ENCODE results near the gene AIFM1. TPM values are rescaled to one million over a fixed set of nuclear protein-coding genes. Genes with fewer than 3 reads are reported as not detected.
A peak's percentile ranks its signal among the peaks of the same experiment; 100 is the strongest.

The AIFM1 gene
- total and polyA plus RNA-seq, 2 donors (not counting 3 experiments of a cell fraction or from before 2014, with no cell fraction given) = 23.7 to 29.7 TPM

DNA sequence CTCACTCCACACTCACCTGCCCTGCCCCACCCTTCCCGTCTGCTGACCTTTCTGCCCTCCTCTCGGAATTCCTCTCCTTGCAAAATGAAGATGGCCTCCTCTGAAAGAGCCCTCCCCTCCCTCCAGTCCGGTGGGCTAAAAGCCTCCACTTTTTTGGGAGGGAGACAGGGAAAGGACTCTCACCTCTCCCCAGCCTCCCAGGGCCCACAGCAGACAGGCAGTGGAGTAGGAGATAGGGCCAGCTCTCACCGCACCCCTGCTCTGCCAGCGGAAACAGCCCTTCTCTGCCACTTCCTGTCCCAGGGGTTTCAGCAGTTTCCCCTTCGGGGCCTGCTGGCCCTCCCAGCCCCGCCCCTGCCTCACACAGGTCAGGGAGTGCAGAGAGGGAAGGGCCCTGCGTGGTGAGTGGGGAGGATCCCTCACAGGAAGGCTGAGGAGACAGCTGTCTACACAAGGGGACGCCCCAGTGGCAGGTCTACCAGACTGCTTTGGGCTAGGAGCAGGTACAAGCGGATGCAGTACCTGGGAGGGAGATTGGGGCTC lies 73.6 kb downstream of the AIFM1 start:
- H3K9ac ChIP-seq (replicated peaks; ENCODE audit: extremely low read depth, insufficient read depth, low read length) = no peak overlapping the region
- TF ChIP-seq FOS (IDR thresholded peaks at IDR 0.05; ENCODE audit: borderline replicate concordance, insufficient read depth, low read length) = no peak
- TF ChIP-seq JUN (IDR thresholded peaks at IDR 0.05; ENCODE audit: borderline replicate concordance, insufficient read depth, insufficient read length, low read depth) = no peak
- TF ChIP-seq POLR2A (IDR thresholded peaks at IDR 0.05; ENCODE audit: low read depth, low read length) = no peak
- no peak for TF ChIP-seq MYC (IDR thresholded peaks at IDR 0.05; ENCODE audit: low read depth, low read length)
- no peak for TF ChIP-seq POLR2AphosphoS5 (IDR thresholded peaks at IDR 0.05; ENCODE audit: insufficient read depth, low read depth, low read length)
- TF ChIP-seq EZH2 (IDR thresholded peaks at IDR 0.05; ENCODE audit: borderline replicate concordance, low read depth, low read length, severe bottlenecking) = no peak
- TF ChIP-seq GATA2 (IDR thresholded peaks at IDR 0.05; ENCODE audit: insufficient read depth, insufficient read length, low read depth, low read length) = no peak
- TF ChIP-seq, protein P1, sequence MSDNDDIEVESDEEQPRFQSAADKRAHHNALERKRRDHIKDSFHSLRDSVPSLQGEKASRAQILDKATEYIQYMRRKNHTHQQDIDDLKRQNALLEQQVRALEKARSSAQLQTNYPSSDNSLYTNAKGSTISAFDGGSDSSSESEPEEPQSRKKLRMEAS (IDR thresholded peaks at IDR 0.05; ENCODE audit: insufficient read depth, insufficient read length) = no peak
- TF ChIP-seq, protein P2, sequence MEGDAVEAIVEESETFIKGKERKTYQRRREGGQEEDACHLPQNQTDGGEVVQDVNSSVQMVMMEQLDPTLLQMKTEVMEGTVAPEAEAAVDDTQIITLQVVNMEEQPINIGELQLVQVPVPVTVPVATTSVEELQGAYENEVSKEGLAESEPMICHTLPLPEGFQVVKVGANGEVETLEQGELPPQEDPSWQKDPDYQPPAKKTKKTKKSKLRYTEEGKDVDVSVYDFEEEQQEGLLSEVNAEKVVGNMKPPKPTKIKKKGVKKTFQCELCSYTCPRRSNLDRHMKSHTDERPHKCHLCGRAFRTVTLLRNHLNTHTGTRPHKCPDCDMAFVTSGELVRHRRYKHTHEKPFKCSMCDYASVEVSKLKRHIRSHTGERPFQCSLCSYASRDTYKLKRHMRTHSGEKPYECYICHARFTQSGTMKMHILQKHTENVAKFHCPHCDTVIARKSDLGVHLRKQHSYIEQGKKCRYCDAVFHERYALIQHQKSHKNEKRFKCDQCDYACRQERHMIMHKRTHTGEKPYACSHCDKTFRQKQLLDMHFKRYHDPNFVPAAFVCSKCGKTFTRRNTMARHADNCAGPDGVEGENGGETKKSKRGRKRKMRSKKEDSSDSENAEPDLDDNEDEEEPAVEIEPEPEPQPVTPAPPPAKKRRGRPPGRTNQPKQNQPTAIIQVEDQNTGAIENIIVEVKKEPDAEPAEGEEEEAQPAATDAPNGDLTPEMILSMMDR (IDR thresholded peaks at IDR 0.05; ENCODE audit: extremely low read depth in 1 of 2, insufficient read depth in 1 of 2, low read depth in 1 of 2, low read length in 2 of 2) = no peak
- no TSS peak for BruUV-seq (replicated peaks)
- H3K36me3 ChIP-seq (ENCODE audit: control insufficient read depth in 2 of 2, extremely low read depth in 1 of 2, insufficient read depth in 2 of 2, low read length in 2 of 2) = no peaks in the 10 kb centered on the region
- H3K4me3 ChIP-seq (replicated peaks in 1 of 3; ENCODE audit: insufficient read depth in 1 of 3, low read depth in 1 of 3, low read length in 3 of 3) = no peak overlapping the region
- POLR2A ChIA-PET = no interaction called here
- peaks cover 46% of the 10 kb centered on the region for H3K79me2 ChIP-seq (ENCODE audit: control insufficient read depth, insufficient read depth, low read length)
- FAIRE-seq (peak; percentile 83), DNase-seq (ENCODE audit: low read depth, low spot score) (peak; percentile 47)
- H2AFZ ChIP-seq (ENCODE audit: low read depth, low read length) = no peak overlapping the region
- intact Hi-C loops (cut with micrococcal nuclease) (no loop called here), dilution Hi-C loops (cut with MboI; ENCODE audit: extremely low pct_ligation_motif_present, low sequenced_read_pairs) (no loop called here)
- CTCF ChIA-PET = interaction anchor here (0.6 kb wide), 1 partner anchor 29 kb away, joined by 3 read pairs; no protein-coding TSS in a partner anchor
- peaks cover 18% of the 10 kb centered on the region for H3K4me1 ChIP-seq (ENCODE audit: control insufficient read depth, extremely low read depth, insufficient read depth, low read length)
- peak overlapping the region; percentile 22 for H3K27ac ChIP-seq (ENCODE audit: insufficient read depth, low read depth, low read length)
- H4K20me1 ChIP-seq (replicated peaks; ENCODE audit: control insufficient read depth, extremely low read depth, insufficient read depth, low read length) = no peaks in the 10 kb centered on the region
- H3K4me2 ChIP-seq (ENCODE audit: insufficient read depth, low read length) = no peak overlapping the region
- H3K9me1 ChIP-seq (replicated peaks; ENCODE audit: control insufficient read depth, extremely low read depth, insufficient read depth, low read length) = no peaks in the 10 kb centered on the region
- H3K9me3 ChIP-seq (replicated peaks; ENCODE audit: control insufficient read depth, insufficient read depth, low read length) = no peaks in the 10 kb centered on the region
- no peaks in the 10 kb centered on the region for H3K27me3 ChIP-seq (ENCODE audit: control insufficient read depth in 2 of 2, insufficient read depth in 2 of 2, low read length in 2 of 2)

Data from endothelial cell of umbilical vein (primary cell).